Activated T-cell treated with anti-CD3 and anti-CD28 coated beads, Interleukin-2, amount 50 U/mL, for 48 hours (primary cell): Measurements from ENCODE around the gene MOV10.
A peak's percentile ranks its signal among the peaks of the same experiment; 100 is the strongest.
"Not testable (repeated sequence)": the region's sequence is repeated elsewhere in the genome, so short reads cannot be mapped to it uniquely, and the experiment has no call there.

Experiments used
- DNase-seq, 2 experiments: peaks; one replicate each; pipeline ENCODE4 v3.0.0-alpha.2; 2020

Gene MOV10

GRCh38 chr1:112674440-112674985 is at the start of gene MOV10:
TSS of gene MOV10 (plus strand) at chr1:112674659. CDS start at chr1:112674913, 254 bp downstream.
- peak; percentile 76 to 77 for DNase-seq

DNA sequence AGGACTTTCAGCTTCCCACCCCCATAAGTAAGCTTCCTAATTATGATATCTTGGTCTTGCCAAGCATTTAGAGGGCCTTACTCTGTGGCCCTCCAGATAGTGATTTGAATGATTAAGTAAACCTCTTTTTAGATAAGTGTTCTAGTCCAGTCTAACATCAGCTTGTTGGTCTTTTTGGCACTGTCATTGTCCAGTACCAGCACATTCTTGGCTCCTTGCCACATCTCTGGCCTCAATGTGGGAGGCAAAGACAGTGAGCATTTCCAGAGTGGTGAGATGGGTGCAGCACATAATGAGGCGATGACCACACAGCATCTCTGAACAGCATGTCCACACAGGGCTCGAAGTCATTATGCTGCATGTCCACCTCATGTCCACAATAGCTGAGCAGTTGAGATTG is 48.8 kb upstream of the MOV10 start:
- no peak for DNase-seq

GRCh38 chr1:112626193-112626592 is 48.3 kb upstream of the MOV10 start:
- DNase-seq: no peak

GRCh38 chr1:112626887-112627286 is 47.6 kb upstream of the MOV10 start:
- DNase-seq: no peak

GRCh38 chr1:112628516-112628915 is 45.9 kb upstream of the MOV10 start:
- DNase-seq: no peak

- no peak for DNase-seq
Measured at GRCh38 chr1:112629256-112629655, 45.2 kb upstream of the MOV10 start.

DNA sequence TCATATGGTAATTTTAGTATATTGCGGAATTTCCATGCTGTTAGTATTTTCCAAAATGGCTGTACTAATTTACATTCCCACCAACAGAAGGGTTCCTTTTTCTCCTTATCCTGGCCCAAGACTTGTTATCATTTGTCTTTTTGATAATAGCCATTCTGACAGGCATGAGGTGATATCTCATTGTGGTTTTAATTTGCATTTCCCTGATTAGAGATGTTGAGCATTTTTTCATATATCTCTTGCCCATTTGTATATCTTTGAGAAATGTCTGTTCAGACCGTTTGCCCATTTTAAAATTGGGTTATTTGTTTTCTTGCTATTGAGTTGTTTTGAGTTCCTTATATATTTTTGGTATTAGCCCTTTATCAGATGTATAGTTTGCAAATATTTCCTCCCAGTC is 40.8 kb upstream of the MOV10 start:
- no peak for DNase-seq

- DNase-seq: no peak
Measured at GRCh38 chr1:112634367-112634766, 40.1 kb upstream of the MOV10 start.

- no peak for DNase-seq
Measured at GRCh38 chr1:112636056-112636455, 38.4 kb upstream of the MOV10 start.

GRCh38 chr1:112636597-112637253 is 37.7 kb upstream of the MOV10 start:
- DNase-seq: no peak

DNA sequence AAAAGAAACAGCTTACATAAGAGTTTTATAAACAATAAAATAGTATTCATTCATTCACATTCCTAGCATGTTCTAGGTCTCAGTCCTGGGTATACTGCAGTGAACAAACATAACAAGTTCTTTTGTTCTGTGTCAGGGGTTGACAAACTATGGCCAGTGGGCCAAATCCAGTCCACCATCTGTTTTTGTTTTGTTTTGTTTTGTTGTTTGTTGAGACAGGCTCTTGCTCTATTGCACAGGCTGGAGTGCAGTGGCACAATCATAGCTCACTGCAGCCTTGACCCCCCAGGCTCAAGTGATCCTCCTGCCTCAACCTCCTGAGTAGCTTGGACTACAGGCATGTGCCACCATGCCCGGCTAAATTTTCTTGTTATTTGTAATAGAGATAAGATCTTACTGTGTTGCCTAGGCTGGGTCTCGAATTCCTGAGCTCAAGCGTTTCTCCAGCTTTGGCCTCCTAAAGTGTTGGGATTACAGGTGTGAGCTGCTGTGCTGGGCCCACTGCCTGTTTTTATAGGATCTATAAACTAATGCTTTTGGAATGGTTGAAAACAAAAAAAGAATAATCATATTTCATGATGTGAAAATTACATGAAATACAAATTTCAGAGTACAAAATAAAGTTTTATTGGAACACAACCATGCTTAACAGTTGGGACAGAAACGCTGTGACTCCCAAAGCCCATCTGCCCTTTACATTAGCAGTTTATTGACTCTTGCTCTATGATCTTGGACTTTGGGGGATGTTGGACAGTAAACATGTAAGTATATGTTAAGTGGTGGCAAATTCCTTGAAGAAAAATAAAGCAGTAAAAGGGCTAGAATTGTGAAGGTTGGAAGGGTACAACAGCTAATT is 37.0 kb upstream of the MOV10 start:
- DNase-seq: no peak

DNA sequence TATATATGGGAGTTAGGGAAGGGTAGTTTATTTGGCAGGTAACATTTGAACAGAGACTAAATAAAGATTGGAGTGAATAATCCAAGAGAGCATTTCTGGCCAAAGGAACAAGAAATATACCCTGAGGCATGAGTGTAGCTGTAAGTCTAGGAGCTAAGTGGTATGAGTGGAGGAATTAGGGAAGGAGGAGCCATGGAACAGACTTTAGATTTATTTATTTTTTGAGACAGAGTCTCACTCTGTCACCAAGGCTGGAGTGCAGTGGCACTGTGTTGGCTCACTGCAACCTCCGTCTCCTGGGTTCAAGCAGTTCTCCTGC is 36.4 kb upstream of the MOV10 start:
- DNase-seq: no peak

DNA sequence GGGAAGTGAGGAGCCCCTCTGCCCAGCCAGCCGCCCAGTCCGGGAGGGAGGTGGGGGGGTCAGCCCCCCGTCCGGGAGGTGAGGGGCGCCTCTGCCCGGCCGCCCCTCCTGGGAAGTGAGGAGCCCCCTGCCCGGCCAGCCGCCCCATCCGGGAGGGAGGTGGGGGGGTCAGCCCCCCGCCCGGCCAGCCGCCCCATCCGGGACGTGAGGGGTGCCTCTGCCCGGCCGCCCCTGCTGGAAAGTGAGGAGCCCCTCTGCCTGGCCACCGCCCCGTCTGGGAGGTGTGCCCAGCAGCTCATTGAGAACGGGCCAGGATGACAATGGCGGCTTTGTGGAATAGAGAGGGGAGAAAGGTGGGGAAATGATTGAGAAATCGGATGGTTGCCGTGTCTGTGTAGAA is 34.0 kb upstream of the MOV10 start:
- DNase-seq: not testable (repeated sequence)

- no peak for DNase-seq
Measured at GRCh38 chr1:112643080-112643479, 31.4 kb upstream of the MOV10 start.

GRCh38 chr1:112646225-112646624 is 28.2 kb upstream of the MOV10 start:
- DNase-seq: no peak

- no peak for DNase-seq
Measured at GRCh38 chr1:112651205-112651604, 23.3 kb upstream of the MOV10 start.

- DNase-seq: no peak
Measured at GRCh38 chr1:112665857-112666256, 8.6 kb upstream of the MOV10 start.

DNA sequence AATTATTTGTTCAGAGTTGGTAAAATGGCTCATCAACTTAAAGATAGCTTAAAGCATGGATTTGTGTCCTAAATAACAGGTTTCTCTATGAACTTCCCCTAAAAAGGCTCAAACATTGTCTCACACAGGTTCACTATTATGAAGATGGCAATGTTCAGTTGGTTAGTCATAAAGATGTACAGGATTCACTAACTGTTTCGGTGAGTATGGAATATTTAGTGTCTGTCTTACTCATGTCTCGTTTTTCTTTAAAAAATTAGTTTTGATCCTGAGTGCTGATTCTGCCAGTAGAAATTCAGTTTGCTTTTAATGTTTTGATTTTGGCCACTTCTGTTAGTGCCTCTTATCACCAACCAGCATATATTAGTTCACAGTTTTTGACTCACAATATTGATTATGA is 7.5 kb upstream of the MOV10 start:
- DNase-seq: no peak

DNA sequence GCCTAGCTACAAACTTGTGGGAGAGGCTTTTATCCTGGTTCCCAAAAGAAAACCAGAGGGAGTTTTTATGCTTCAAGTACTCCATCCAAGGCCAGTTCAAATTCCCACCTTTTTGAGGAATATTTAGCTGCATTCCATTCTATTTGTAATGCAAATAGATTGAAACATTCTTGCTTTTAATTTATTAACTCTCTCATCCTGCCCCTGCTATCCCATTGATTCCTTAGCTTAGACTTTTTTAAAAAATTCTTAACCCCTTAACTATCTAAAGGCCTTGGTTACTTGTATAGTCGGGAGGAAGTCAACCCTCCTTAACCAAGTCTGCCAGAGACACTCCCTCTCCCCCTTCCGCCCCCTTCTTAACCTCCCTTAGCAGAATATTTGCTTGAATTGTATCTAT is 2.5 kb upstream of the MOV10 start:
- no peak for DNase-seq

DNA sequence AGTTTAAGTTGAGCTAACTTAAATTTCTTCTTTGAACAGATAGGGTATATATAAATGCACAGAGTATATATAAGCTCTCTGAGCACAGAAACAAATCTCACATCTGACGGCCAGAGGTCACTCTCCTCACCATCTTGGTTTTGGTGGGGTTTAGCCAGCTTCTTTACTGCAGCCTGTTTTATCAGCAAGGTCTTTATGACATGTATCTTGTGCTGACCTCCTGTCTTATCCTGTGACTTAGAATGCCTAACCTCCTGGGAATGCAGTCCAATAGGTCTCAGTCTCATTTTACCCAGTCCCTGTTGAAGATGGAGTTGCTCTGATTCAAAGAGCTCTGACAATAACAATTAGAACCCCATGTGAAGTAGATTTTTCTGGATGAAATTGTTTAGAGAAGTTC is 1.6 kb upstream of the MOV10 start:
- no peak for DNase-seq

- no peak for DNase-seq
Measured at GRCh38 chr1:112673592-112674439, 643 bp upstream of the MOV10 start.

GRCh38 chr1:112674986-112675727 is 698 bp downstream of the MOV10 start:
- DNase-seq: peak; percentile 57 to 70
